Fibroblast of upper back skin (primary cell): ENCODE results near the gene OPRL1.
"Not testable (repeated sequence)": the region's sequence is repeated elsewhere in the genome, so short reads cannot be mapped to it uniquely, and the experiment has no call there.

Source experiments
- DNase-seq: peaks from one replicate; pipeline ENCODE4 v3.0.0-alpha.2; 2013

OPRL1 gene

GRCh38 chr20:64121586-64121985 lies 41.7 kb downstream of the OPRL1 start:
- no peak for DNase-seq

GRCh38 chr20:64122927-64123326 lies 43.0 kb downstream of the OPRL1 start:
- not testable (repeated sequence) for DNase-seq

GRCh38 chr20:64123517-64123916 lies 43.6 kb downstream of the OPRL1 start:
- DNase-seq: not testable (repeated sequence)

- no peak for DNase-seq
Measured at GRCh38 chr20:64129146-64129782, 49.4 kb downstream of the OPRL1 start.

- DNase-seq: no peak
Measured at GRCh38 chr20:64130271-64130670, 50.4 kb downstream of the OPRL1 start.

- no peak for DNase-seq
Measured at GRCh38 chr20:64130876-64131275, 51.0 kb downstream of the OPRL1 start.

- DNase-seq: no peak
Measured at GRCh38 chr20:64131406-64131805, 51.5 kb downstream of the OPRL1 start.

GRCh38 chr20:64133951-64134407 lies 54.1 kb downstream of the OPRL1 start:
- DNase-seq: no peak

GRCh38 chr20:64134744-64135143 lies 54.9 kb downstream of the OPRL1 start:
- DNase-seq: not testable (repeated sequence)

GRCh38 chr20:64136004-64136710 lies 56.3 kb downstream of the OPRL1 start:
- no peak for DNase-seq

GRCh38 chr20:64137598-64138031 lies 57.7 kb downstream of the OPRL1 start:
- DNase-seq: no peak

GRCh38 chr20:64138276-64138815 lies 58.5 kb downstream of the OPRL1 start:
- DNase-seq: no peak

GRCh38 chr20:64139199-64140060 lies 59.5 kb downstream of the OPRL1 start:
- DNase-seq: no peak

- no peak for DNase-seq
Measured at GRCh38 chr20:64140061-64140931, 60.4 kb downstream of the OPRL1 start.

GRCh38 chr20:64140956-64141355 lies 61.1 kb downstream of the OPRL1 start:
- DNase-seq: no peak

GRCh38 chr20:64142590-64142989 lies 62.7 kb downstream of the OPRL1 start:
- DNase-seq: no peak

GRCh38 chr20:64143018-64143801 lies 63.3 kb downstream of the OPRL1 start:
- DNase-seq: no peak

- no peak for DNase-seq
Measured at GRCh38 chr20:64144144-64144912, 64.4 kb downstream of the OPRL1 start.

- DNase-seq: no peak
Measured at GRCh38 chr20:64145458-64146300, 65.8 kb downstream of the OPRL1 start.
